ENCODE measurements around the gene MAP2K6.

DNA sequence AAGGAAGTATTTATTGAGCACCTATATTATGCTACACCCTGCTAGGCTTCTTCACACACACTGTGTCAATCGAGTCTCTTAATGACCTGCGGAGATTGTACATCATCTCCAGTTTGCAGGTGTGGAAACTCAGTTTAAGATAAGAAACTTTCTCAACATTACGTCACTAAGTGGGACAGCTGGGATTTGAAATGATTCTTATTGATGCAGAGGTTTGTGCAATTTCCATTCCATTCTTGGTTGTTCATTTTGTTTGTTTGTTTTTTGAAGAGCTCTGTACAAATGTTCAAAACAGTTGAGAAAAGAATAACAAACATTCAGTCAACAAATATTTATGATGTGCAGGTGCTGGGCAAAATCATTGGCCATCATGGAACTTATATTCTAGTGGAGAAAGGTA is 84.8 kb downstream of the MAP2K6 start:
- TF ChIP-seq CTCF (IDR thresholded peaks at IDR 0.05; ENCODE audit: extremely low read depth in 1 of 2, insufficient read depth in 1 of 2, low read depth in 1 of 2, low read length in 2 of 2) (no peak), FOS (IDR thresholded peaks at IDR 0.05; ENCODE audit: borderline replicate concordance, insufficient read depth, low read length) (no peak), JUN (IDR thresholded peaks at IDR 0.05; ENCODE audit: borderline replicate concordance, insufficient read depth, insufficient read length, low read depth) (no peak)

Data from endothelial cell of umbilical vein (primary cell).